COLO668 (cell line): ENCODE results near the gene CTU2.
A peak's percentile ranks its signal among the peaks of the same experiment; 100 is the strongest.

Source experiments
- DNase-seq: peaks from one replicate; lab custom pipeline; 2025; ENCODE audit not compliant: unreplicated experiment; lab: John Stamatoyannopoulos, UW

CTU2 gene

DNA sequence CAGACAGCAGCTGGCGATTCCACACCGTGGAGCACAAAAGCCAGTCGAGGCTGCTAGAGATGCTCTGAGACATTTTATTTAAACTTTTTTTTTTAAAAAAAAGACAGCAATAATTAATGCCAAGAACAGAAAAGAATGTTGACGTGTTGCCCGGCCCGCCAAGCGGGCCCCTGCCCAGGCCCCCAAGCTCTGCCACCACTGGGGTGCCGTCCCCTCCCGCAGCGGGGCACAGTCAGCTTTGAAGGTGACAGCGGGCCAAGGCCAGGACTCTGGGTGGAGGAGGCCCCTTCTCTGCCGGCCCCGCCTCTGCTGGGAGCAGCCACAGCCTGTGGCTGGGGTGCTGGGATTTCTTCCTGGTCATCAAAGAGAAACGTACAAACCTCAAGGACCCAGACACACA lies 9.9 kb upstream of the CTU2 start:
- DNase-seq = no peak

- DNase-seq = no peak
These were observed 9.0 kb upstream of the CTU2 start for GRCh38 chr16:88697116-88697830.

DNA sequence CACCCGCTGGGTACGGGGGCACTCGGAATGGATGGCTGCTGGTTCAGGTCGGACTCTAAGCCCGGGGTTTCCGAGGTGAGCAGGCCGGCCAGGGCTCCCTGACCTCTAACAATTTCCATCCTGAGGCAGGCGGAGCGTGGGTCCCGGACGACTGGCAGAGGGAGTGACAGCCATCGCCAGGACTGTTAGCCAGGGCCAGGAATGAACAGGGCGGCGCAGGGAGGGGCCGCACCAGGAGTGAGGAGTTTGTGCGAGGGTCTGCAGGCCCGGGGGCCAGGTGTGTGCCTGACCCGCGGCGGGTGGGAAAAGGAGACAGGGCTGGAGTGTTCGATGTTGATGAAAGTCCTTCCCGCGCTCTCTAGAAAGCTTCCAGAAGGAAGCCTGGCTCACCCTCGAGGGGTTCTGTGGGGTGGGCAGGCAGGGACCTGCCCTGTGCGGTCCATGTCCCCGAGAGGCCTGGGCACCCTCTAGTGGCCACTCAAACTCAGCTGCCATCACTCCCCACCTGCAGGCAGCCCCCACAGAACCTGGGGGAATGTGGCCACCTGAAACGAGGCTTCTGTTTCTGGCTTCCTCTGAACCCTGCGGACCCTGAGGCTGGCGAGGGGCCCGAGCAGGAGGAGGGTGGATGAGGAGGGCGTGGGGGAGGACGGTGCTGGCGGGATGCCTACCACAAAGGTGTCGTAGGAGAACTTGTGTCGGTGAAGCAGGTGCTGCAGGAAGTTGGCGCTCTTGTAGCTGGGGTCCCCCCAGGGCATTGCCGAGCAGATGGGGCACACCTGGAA lies 8.3 kb upstream of the CTU2 start:
- peak; percentile 14 for DNase-seq

DNA sequence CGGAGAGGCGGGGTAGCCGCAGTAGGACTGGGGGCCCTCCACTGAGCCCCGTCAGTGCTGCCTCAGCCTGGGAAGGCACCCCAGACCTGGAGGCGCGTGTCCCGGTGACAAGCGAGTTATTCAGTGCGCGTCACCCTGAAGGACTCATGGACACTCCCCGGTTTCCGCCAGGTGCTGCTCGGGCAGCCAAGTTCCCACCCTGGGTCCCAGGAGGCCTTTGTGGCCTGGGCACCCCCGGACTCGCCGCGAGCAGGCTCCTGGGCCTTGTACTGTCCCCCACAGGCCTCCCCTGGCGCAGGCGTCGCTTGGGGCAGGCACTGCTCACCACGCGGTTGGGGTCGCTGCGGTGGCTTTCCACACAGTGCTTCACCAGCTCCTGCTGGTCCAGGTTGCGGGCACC lies 7.7 kb upstream of the CTU2 start:
- DNase-seq = no peak

GRCh38 chr16:88699180-88699579 lies 7.1 kb upstream of the CTU2 start:
- DNase-seq = no peak

DNA sequence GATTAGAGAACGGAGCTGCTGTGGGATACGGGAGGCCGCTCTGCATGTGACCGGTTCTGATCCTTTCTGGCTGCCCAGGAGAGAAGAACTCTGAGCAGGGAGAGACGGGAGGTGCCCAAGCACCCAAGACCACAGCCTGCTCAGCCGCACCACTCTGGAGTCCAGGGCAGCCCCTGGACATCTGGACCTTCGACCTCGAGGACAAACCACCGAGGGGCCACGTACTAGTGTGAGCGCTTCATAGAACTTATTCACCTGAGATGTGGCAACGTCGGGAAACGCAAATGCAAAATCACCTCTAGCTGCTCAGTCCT lies 6.0 kb upstream of the CTU2 start:
- DNase-seq = no peak

GRCh38 chr16:88700636-88701482 lies 5.4 kb upstream of the CTU2 start:
- no peak for DNase-seq

GRCh38 chr16:88701581-88702370 lies 4.5 kb upstream of the CTU2 start:
- DNase-seq = no peak

GRCh38 chr16:88702371-88703210 lies 3.7 kb upstream of the CTU2 start:
- no peak for DNase-seq

DNA sequence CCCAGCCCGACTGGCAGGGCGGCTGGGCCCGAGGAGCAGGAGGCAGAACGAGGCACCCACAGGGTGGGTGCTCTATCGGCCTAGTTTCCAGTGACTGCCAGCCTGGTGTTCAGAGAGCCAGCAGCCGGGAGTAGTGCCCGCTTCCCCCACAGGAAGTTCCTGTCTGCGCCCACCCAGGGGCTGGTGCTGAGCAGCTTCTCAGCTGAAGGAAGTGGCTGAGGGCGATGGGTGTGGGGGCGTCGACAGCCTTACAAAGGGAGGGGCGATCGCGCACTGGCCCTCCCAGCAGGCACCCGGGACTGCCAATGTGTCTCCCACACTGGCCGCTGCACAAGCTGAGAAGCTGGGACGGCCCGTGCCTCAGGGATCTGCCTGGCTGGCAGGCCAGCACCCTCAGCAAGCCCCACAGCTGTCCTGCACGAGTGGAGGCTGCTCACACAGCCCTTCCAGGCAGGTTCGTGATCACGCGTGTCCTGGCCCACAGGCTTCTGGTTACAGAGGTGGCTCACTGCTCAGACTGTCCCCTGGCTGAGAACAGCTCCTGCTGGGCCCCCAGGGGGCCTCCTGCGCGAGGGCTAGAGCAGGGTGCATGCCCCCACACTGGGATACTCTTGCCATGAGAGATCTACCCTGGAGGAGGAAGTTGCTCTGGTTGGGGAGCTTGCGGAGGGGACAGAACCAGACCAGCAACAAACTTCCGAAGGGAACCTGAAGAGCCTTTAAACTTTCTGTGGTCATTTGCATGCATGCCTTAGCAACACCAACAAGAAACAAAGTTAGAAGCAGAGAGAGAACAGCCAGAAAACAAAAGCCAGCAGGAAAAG lies 2.6 kb upstream of the CTU2 start:
- no peak for DNase-seq

GRCh38 chr16:88705076-88705684 lies 1.1 kb upstream of the CTU2 start:
- DNase-seq = no peak

DNA sequence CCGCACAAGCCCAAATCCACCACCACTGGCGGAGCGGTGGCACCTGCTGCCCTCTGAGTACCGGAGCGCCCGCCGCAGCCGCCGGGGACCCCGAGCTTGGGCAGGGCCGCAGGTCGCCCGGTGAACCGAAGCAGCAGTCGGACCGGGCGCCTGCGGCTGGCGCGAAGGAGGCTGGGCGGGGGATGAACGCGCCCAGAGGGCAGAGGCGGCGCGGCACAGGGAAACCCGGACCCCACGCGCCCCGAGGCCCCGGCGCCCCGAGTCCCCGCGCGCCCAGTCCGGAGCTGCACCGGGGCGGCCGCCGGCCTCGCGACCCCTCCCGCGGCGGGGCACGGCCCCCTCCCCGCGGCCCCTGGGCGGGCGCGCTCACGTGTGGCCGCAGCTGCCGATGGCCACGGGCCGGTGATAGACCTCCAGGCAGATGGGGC lies 488 bp upstream of the CTU2 start:
- DNase-seq = peak; percentile 51

GRCh38 chr16:88706965-88707826 lies 893 bp downstream of the CTU2 start:
- peak; percentile 7 for DNase-seq

- peak; percentile 29 for DNase-seq
These were observed 4.3 kb downstream of the CTU2 start for GRCh38 chr16:88710556-88710955.

DNA sequence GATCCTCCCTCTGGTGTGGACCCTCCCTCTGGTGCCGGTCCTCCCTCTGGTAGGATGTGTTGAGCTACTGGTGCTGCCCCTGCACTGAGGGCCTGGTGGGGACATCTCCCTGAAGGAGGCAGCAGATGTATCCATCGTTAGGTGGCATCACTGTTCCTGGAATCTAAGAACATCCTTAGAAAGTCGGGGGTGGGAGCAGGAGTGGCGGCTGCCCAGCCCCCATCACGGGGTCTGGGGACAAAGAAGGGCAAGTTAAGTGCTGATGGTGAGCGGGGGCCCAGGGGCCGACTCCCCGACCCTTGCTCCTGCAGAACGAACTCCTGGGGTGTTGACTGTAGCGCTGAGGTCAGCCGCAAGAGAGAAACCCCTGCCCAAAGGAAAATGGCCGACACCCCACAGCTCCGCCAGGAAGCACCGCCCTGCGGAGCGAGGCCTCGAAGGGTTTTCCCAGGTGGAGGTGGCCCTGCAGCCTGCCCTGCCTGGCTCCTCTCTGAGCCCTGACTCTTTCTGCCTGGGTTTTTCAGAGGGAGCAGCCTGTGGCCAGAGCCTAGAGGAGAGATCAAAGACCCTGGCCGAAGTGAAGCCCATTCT lies 5.5 kb downstream of the CTU2 start:
- no peak for DNase-seq

GRCh38 chr16:88712362-88712979 lies 6.2 kb downstream of the CTU2 start:
- no peak for DNase-seq

GRCh38 chr16:88713054-88713453 lies 6.8 kb downstream of the CTU2 start:
- no peak for DNase-seq
